ENCODE results near the gene TMEM140.
"Not testable (repeated sequence)": the region's sequence is repeated elsewhere in the genome, so short reads cannot be mapped to it uniquely, and the experiment has no call there.

TMEM140 gene

DNA sequence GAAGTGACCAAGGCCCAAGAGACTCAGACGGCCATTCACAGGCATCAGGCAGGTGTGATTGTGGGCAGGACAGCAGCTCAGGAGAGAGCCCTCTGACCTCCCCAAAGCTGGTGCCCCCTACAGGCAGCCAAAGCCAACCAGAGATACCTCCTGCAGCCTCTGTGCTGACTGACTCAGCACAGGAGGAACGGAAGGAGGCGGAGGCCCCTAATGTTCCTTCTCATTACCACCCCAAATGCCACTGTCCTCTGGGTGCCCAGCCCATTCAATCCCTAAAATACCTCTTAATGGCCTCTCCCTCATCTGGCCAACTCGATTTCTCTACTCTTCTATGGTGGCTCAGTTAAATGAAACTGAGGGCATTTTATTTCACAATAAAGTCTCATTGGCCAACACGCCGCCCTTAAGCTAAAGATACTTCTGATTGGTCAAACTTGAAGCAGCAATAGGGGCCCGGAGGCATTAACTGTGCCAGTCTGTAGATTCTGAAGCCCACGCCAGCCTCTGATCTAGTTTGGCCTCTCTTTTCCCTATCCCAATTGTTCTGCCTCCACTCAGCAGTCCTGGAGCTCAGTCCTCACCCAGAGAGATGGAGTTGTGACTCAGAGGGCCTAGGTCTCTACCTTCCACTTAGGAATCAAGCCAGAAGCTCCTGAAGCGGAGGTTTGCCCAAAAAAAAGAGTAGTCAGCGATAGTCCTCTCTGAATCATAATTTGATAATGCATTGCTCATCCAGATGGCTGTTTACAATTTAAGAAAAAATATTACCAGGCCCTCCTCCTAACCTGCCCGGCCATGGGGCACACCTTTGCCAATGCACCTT lies 21.5 kb downstream of the TMEM140 start:
- TF ChIP-seq, protein P1, sequence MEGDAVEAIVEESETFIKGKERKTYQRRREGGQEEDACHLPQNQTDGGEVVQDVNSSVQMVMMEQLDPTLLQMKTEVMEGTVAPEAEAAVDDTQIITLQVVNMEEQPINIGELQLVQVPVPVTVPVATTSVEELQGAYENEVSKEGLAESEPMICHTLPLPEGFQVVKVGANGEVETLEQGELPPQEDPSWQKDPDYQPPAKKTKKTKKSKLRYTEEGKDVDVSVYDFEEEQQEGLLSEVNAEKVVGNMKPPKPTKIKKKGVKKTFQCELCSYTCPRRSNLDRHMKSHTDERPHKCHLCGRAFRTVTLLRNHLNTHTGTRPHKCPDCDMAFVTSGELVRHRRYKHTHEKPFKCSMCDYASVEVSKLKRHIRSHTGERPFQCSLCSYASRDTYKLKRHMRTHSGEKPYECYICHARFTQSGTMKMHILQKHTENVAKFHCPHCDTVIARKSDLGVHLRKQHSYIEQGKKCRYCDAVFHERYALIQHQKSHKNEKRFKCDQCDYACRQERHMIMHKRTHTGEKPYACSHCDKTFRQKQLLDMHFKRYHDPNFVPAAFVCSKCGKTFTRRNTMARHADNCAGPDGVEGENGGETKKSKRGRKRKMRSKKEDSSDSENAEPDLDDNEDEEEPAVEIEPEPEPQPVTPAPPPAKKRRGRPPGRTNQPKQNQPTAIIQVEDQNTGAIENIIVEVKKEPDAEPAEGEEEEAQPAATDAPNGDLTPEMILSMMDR (IDR thresholded peaks at IDR 0.05; ENCODE audit: extremely low read depth, missing control alignments) = peak; percentile 67
- DNase-seq (ENCODE audit: low spot score) = peak; percentile 80

DNA sequence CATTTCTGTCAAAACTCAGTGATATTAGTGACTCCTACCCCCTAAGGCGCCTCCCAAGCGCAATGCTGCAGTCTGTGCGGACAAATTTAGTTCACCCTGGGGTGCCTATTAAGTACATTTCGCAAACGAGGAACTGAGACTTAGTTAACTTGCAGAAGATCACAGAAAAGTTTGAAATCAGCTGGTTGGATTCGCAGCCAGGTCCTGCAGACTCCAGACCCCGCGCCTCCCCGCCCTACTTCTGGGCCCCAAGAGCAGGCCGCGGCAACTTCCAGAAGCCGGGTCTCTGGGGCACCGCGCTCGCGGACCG lies 22.0 kb downstream of the TMEM140 start:
- TF ChIP-seq, protein P1 (IDR thresholded peaks at IDR 0.05; ENCODE audit: extremely low read depth, missing control alignments) = no peak
- no peak for DNase-seq (ENCODE audit: low spot score)

DNA sequence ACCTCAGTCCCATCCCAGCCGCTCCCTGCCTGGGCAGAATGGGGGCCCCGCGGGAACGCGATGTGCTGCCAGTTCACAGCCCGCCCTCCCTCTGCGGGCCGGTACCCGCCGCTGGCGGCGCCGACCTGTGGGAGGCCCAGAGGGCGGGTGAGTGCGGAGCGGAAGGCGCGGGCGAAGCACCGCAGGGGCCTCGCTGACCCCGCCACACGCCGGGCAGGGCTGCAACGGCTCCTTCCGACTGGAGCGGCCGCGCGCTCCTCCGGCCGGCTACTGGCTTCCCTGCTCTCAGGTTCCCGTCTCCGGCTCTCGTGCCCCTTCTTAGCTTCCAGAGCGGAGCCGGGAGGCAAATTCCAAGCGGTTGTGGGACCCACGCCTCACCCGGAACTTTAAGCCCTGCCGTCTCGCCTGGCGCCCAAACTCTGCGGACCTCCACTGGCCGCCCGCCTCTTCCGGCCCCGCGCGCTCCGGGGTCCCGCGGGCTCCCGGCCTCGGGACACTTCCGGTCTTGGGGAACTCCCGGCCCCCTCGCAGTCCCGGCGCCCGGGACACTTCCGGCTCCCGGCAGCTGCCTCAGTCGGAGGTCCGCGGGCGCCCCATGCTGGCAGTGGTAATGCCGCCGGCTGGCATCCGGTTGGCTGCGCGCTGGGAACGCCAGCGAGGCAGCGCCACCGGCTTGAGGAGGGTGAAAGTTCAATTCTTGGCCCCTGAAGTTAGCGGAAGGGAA lies 22.6 kb downstream of the TMEM140 start, which contains the start of gene CYREN:
TSS of gene CYREN (minus strand) at position 434 of the 724 bp plus-strand sequence. CDS start 1,785 bp downstream, outside the sequence.
- TF ChIP-seq, protein P1 (IDR thresholded peaks at IDR 0.05; ENCODE audit: extremely low read depth, missing control alignments) = peak; percentile 81
- DNase-seq (ENCODE audit: low spot score) = peak; percentile 93

DNA sequence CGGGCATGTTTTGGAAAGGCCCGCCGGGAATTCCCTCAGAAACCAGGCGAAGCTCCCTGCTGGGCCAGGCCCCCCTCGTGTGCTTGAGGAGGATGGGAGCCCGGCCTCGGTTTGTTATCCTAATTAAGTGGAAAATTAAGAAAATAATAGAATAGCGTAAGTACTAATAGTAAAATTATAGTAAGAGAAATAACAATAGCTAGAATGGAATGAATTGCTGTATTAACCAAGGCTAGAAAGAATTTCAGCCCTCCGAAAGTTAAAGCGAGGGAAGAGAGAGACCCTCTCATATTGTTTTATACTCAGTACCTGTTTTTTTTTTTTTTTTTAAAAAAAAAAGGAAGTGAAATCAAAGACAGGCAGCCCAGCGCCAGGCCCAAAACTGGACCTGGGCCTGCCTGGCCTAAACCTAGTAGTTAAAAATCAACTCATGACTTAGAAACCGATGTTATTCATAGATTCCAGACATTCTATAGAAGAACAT lies 23.2 kb downstream of the TMEM140 start:
- not testable (repeated sequence) for DNase-seq (ENCODE audit: low spot score)

DNA sequence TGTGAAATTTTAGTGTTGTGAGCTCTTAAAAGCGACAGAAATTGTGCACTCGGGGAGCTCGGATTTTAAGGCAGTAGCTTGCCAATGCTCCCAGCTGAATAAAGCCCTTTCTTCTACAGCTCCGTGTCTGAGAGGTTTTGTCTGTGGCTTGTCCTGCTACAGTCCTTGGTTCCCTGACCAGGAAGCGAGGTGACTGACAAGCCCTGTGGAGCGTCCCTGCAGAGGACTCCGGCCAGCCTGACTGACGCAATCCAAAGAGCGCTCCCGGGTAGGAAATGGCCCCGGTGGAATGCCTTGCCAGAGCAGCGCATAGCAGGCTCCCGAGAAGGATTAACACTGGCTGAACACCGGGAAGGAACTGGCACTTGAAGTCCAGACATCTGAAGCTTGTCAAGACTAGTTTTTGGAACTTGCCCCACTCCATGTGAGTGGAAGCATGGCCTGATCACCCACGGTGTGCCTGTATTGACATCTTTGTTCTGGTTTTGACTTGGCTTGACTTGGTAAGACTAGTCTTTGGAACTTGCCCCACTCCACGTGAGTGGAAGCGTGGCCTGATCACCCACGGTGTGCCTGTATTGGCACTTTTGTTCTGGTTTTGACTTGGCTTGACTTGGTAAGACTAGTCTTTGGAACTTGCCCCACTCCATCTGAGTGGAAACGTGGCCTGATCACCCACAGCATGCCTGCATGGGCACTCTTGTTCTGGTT lies 23.9 kb downstream of the TMEM140 start:
- not testable (repeated sequence) for DNase-seq (ENCODE audit: low spot score)

DNA sequence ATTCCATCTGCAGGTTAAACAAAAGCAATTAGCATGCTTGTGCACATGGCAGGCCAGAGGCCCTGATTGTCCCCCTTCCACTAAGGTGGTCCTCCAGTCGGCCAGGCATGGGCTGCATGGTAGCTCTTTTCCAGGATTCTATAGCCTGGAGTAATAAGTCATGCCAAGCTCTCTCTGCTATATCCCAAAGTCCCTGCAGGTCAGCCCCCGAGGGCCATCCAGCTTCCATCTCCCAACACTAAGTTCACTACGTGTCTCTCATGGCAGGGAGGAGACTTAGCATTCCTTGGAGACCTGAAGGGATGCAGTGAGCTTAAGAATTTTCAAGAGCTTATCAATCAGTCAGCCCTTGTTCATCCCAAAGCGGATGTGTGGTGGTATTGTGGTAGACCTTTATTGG lies 26.0 kb downstream of the TMEM140 start:
- DNase-seq (ENCODE audit: low spot score) = not testable (repeated sequence)

DNA sequence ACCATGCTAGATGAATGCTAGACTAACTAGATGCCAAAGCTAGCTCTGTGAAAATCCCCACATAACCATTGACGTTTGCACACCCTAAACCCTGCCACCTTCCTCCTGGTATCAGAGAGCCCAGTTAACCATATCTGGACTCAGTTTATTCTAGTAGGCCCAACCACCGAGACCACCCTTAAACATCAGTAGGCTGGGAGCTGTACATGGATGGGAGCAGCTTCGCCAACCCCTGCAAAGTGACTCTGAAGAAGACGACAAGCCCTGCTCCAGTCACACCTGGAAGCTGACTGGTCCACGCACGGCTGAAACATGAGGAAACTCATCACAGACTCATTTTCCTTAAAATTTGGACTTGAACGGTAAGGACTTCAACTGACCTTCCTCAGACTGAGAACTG lies 27.1 kb downstream of the TMEM140 start:
- DNase-seq (ENCODE audit: low spot score) = no peak
- TF ChIP-seq, protein P1 (IDR thresholded peaks at IDR 0.05; ENCODE audit: extremely low read depth, missing control alignments) = no peak

DNA sequence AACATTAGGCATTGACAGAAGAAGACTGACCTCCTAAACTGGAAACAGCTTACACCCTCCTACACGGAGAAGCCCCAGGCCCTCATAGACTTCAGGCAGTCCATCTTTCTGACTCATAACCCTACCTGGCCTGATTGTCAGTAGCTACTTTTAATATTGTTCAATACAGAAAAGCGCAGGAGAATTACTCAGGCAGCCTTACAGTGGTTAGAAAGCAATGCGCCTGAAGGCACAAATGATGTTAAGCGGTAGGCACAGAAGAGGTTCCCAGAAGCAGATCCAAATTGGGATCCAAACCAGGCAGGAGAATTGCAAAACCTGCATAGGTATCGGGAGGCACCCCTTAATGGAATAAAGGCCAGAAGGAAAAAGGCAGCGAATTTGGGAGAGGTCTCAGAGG lies 28.1 kb downstream of the TMEM140 start:
- no peak for DNase-seq (ENCODE audit: low spot score)
- TF ChIP-seq, protein P1 (IDR thresholded peaks at IDR 0.05; ENCODE audit: extremely low read depth, missing control alignments) = no peak
